H54 (cell line): ENCODE results near the gene HSPA6.
"Not testable (repeated sequence)": the region's sequence is repeated elsewhere in the genome, so short reads cannot be mapped to it uniquely, and the experiment has no call there.

Source experiments
- DNase-seq: peaks from one replicate; pipeline ENCODE4 v3.0.0; 2011; ENCODE audit warnings: low spot score, mixed read lengths; ENCODE audit not compliant: insufficient read length
- FAIRE-seq: peaks from 3 replicates; lab custom pipeline; 2011; peaks lifted over from hg19 to GRCh38; lab: Jason Lieb, UNC
- POLR2A ChIP-seq: IDR thresholded peaks from 2 replicates; pipeline ENCODE4 v1.6.1; 2011; ENCODE audit warnings: low read depth, mild to moderate bottlenecking, low read length

Gene HSPA6

DNA sequence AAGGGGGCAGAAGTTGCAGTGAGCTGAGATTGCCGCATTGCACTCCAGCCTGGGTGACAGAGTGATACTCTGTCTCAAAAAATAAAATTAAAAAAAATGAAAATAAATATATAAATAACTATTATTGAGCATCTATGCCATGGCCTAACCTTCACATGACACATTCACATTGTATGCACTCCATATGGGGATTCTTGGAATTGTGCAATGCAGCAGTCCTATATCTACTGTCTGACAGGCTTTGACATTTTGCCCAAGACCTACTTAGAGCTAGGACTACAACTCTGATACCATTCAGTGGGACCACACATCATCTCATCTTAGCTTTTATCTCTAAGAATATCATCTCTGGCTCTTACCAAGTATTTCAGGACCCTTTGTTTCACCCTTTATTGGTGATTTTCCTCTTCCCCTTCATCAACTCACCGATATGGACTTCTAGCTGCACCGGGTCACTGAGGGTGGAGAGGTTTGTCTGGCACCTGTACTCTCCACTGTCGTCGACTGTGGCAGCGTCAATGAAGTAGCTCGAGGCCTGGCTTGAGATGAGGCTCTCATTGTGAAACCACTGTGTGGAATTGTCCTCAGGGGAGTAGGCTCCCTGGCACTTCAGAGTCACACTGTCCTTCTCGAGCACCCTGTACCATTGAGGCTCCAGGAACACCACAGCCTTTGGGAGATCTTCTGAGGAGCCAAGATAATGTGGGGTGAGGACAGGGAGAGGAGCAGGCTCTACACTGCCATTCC, 23.8 kb downstream of the HSPA6 start:
- FAIRE-seq, DNase-seq: not testable (repeated sequence)

DNA sequence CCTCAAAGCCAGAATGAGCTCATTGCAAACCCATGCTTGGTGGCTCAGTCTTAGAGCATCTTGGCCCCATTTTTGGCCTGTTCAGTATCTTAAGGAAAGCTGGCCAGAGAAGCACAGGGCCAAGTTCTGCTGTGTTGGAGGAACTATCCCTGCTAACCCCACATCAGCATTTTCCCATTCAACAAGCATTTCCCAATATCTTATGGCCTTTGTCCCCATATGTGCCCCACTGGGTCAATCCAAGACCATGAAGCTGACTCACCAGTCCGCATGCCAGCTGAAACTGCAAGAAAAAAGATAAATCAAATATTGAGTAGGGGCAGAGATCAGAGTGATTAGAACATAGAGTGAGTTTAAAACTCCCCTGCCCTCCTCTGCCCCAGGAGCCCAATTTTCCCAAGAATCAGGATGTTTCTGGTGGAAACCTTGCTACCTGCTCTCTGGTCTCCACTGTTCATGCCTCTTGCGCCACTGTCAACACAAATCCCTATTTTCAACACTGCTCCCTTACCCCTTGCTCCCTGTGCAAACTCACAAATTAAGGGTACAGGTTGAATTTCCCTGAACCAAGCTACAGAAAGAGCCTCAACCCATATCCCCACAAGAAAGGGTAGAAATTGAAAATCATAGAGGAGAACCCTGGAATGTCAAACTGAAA, 24.5 kb downstream of the HSPA6 start:
- not testable (repeated sequence) for DNase-seq, FAIRE-seq

DNA sequence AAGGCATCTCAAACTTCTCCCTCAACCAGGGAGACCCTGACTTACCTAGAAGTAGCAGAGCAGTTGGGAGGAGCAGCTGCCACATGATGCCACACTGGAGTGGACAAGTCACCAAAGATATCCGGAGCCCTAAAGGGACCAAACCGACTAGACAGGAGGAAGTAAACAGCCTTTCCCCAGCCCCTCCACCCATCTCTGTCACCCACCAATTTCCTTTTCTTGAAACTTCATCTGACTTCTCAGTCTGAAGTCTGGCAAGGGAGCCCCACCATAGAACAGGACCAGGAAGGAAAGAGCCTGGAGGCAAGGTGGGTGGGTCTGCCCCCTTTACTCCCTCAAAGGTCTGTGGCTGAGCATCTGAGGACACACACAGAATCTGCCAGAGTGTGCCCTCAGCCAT, 25.3 kb downstream of the HSPA6 start, which contains the start of gene FCGR3A:
Gene FCGR3A, minus strand, starts transcription at position 167 of the 400 bp plus-strand sequence. Its CDS starts 82 bp downstream, at position 85.
- TF ChIP-seq POLR2A: no peak
- DNase-seq (no peak), FAIRE-seq (no peak)

DNA sequence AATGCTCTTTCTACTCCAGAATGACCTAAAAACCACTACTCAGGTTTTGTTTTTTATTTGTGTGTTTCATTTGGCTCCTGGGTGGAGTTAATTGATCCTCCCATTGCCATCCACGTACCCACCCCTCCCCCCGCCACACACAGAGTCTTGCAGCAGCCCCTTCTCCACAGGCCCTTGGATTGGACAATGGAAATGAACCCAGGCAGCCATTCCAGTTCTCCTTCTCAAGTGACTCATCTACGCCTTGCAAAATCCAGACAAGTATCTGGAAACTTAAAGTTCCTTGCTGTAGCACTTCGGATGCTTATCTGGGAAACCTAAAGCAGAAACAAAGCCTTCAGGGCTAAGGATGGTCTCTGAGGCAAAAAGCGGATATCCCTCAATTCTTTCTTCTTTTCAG, 26.6 kb downstream of the HSPA6 start:
- DNase-seq, FAIRE-seq: not testable (repeated sequence)

DNA sequence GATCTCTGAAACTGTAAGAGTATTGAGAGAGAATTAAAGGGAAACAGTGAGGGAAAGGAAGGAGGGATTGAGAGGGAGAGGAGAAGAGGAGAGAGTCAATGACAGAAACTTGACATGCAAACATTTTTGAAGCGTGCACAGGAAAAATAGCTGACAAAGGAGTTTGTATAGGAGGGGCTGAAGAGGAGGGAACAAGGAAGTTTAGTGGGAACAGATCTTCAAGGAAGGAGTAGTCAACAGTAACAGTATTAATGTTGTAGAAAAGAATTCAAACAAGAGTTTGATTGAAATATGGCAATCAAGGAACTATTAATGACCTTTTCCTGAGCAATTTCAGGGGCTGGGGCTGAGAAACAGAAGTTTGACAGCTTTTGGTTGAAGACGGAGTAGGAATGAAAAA, 29.3 kb downstream of the HSPA6 start:
- DNase-seq, FAIRE-seq: not testable (repeated sequence)

DNA sequence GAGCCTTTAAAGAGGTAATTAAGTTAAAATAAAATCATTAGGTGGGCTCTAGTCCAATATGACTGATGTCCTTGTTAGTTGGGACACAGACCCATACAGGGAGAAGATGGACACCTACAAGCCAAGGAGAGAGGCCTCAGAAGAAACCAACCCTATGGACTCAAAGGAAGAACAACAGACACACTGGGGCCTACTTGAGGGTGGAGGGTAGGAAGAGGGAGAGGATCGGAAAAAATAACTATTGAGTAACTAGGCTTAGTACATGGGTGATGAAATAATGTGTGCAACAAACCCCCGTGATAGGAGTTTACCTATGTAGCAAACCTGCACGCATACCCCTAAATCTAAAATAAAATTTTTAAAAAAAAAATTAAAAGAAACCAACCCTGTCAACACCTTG, 30.0 kb downstream of the HSPA6 start:
- FAIRE-seq, DNase-seq: not testable (repeated sequence)

DNA sequence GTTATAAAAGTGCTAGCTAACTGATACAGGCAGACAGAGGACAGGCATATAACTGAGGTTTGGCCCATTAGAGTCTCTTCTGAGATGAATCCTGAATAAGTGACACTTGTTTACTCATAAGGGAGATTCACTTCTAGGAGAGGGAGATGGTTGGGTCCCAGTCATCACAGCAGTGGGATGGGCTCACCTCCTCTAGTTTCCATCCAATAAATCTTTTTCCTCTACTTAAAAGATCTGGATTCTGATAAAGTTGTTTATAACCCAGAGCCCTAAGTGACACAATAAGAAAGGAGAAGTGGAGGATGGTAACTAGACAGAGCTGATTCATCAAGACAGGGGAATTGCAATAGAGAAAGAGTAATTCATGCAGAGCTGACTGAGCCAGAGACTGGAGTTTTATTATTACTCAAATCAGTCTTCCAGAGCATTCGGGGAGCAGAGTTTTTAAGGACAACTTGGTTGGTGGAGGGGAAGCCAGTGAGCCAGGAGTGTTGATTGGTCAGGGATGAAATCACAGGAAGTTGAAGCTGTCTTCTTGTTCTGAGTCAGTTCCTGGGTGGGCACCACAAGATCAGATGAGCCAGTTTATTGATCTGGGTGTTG, 30.6 kb downstream of the HSPA6 start:
- DNase-seq: not testable (repeated sequence)

DNA sequence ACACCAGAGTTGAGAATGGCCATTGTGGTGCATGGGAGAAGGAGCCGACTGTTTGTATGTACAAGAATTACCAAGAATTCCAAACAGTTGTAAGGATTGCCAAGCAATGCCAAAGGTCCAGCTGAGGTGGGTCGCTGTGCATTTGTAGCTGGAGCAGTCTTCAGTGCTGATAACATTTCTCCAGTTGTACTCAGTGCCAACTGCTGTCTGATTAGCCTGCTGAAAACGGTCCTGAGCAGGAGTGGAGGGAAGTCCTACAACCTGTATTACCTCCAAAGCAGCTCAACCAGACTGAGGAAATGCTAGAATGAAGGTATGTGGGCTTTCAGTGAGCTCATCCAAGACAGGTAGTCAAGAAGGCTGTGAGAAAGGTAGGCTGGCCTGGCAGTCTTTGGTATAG, 31.8 kb downstream of the HSPA6 start:
- not testable (repeated sequence) for FAIRE-seq, DNase-seq

More for the DNA sequence above, 30.6 kb downstream of the HSPA6 start:
- FAIRE-seq: not testable (repeated sequence)

DNA sequence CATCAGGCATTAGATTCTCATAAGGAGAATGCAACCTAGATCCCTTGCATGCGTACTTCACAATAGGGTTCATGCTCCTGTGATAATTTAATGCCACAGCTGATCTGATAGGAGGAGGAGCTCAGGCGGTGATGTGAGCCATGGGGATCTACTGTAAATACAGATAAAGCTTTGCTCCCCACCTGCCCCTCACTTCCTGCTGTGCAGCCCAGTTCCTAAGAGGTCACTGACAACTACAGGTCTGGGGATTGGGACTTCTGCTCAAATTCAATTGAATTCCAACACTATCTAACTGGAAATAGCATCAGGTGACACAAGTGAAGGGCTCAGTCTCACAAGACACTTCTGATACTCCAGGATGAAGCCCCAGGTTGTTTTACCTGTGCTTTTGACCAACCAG, 32.6 kb downstream of the HSPA6 start:
- not testable (repeated sequence) for DNase-seq, FAIRE-seq

DNA sequence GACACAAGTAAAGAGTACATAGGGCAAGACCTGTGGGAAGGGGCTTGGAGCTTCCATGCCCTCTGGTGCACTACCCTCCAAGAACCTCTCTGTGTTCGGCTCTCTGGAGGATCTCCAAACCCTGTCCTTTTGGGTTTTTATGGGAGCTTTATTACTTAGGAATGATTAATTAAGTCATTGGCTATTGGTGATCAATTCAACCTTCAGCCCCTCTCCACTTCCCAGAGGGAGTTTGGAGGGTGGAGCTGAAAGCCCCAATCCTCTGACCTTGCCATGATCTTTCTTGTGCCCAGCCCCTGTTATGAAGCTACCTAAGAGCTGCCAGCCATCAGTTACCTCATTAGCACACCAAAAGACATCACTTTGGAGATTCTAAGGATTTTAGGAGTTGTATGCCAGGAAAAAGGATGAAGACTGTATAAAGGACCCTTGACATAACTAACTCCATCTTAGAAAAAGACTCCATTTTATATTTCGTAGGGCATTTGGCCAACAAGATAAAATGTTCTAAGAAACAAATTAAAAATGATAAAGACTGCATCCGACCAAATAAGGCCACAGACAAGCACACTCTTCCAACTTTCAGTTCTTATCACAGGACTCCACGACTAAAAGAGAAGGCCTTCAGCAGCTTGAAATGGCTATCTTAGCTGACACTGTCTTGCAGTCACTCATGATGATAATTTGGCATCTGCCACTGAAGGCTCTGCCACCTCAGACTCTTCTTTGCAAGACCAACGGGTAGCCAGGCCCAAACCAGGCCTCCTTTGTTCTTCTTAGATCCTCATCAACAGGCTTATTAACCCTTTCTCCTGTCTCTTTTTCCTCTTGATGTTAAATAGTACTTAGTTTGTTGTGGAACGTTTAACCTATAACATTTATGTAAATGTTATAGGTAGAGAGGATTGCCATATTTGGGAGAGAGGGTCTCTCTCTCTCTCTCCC, 33.4 kb downstream of the HSPA6 start:
- FAIRE-seq: not testable (repeated sequence)

DNA sequence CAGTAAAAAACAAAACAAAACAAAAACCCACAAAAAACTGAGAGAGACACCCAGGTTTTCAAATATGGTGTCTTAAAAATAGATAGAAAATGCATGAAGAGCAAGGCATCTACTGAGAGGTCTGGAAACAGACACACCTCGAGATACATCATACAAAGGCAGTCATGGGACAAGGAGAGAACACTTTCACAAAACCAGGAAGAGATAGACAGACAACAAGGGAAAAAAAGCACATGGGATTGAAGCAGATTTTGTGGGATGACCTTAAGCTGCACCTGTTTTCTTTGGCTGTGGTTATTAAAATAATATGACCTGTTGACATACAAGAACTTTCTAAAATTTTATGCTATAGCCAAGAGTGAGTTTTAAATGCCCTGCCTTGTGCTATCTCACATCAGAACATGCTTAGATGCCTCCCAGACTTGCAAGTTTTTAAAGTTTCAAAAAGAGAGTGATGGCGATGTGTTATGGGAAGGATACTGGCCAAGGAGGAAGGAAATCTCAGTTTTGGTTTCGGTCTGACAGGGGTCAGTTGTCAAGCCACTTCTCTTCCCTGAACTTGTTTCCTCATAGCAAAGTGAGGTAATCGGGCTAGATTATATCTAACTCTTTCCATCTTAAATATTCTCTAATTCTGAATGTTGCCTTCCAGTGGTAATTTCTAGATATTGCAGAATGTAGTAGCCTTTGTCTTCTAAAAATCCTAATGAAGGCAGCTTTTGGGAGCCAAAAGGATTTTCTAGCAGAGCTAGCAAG, 36.8 kb downstream of the HSPA6 start:
- FAIRE-seq, DNase-seq: not testable (repeated sequence)

More for the DNA sequence above, 33.4 kb downstream of the HSPA6 start:
- DNase-seq: not testable (repeated sequence)

DNA sequence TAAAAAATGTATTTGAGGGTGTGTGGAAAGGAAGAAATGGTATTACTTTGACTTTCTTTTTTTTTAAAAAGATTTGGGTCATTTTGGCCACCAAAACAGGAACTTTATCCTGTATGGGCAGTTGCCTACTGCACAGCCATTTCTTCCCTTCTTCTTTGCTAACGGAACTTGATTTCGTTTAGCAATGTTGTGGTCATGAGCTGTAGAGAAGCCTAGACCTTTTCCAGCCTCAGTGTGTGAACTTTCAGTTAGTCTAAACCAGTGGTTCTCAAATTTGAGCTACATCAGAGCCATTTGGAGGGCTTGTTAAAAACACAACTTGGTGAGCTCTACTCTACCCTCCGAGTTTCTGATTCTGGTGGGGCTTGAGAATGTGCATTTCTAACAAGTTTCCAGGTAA, 38.1 kb downstream of the HSPA6 start:
- FAIRE-seq, DNase-seq: not testable (repeated sequence)

DNA sequence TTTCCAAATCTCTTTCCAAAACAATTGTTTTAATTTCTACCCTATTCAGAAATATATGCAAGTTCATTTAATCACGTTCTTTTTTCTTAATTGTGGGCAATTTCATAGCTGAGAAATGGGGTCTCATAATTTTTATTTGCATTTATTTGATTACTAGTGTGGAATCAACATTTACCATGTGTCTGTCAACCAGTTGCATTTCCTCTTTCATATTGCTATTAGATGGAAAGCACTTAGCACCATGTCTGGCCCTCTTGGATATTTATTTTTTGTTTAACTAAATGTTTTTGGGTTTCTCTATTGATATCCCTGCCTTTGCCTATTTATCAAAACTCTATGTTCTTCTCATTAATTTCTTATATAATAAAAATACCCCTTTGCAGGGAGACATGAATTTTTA, 39.2 kb downstream of the HSPA6 start:
- not testable (repeated sequence) for FAIRE-seq, DNase-seq

DNA sequence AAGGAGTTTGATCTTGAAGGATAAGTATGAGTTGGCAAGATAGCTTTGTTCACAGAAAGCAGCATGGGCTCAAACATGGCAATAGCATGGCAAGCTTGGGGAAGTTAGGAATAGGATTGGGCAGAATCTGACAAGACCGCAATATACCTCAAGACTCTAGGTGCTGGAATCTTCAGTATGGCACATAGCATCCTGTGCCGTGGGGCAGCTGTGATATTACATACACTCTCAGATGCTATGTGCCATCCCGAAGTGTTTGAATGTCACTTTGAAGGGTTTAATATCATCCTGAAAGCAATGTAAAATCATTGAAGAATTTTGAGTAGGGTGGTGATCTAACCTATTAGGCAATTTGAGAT, 42.2 kb downstream of the HSPA6 start:
- FAIRE-seq, DNase-seq: not testable (repeated sequence)

DNA sequence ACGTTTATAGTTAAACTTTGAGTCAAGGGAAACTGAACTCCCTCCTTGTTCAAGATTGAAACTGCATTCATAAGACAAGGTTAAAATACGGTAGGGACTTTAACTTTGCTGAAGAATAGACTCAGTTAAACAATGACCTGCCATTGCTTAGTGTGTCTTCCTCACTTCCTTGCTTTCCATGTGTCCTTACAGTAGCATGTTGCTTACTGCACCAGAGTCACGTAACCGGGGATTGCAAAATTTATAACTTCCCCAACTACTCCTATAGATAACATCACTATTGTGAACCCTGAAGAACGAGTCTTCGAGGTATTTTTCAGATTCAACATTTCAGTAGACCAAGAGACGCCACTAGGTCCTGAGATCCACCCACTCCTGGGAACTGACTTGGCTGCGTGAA, 47.4 kb downstream of the HSPA6 start:
- DNase-seq, FAIRE-seq: not testable (repeated sequence)
